GM23338 (cell line): Measurements from ENCODE around the gene CHD5. TPM values are rescaled to one million over a fixed set of nuclear protein-coding genes. Genes with fewer than 3 reads are reported as not detected.

Experiments
- ATAC-seq: fragments of 200-7000 bp; cut with Tn5 transposase; 3 replicates; pipeline ENCODE4 v1.9.1; 2020
- DNase-seq: peaks from one replicate; pipeline ENCODE4 v3.0.0-alpha.2; 2015; ENCODE audit warnings: low spot score
- H2AFZ ChIP-seq: fragments of 200-600 bp; sonication (generic); 2 replicates; pipeline ENCODE4 v1.8.0; 2016; ENCODE audit warnings: antibody characterized with exemption, mild to moderate bottlenecking, moderate library complexity
- H3F3A ChIP-seq: fragments of 200-600 bp; sonication (generic); replicated peaks from 2 replicates; pipeline ENCODE4 v1.8.0; 2017; ENCODE audit warnings: antibody characterized with exemption, mixed run types, low read depth
- H3K27ac ChIP-seq: fragments of 200-600 bp; sonication (generic); 2 replicates; pipeline ENCODE4 v1.6.1; 2016; ENCODE audit warnings: low read depth
- H3K27me3 ChIP-seq: fragments of 200-600 bp; sonication (generic); 2 replicates; pipeline ENCODE4 v1.8.0; 2016; ENCODE audit warnings: mild to moderate bottlenecking, mixed run types, moderate library complexity; ENCODE audit not compliant: insufficient read depth
- H3K36me3 ChIP-seq: fragments of 200-600 bp; sonication (generic); 2 replicates; pipeline ENCODE4 v1.8.0; 2016; ENCODE audit warnings: mild to moderate bottlenecking; ENCODE audit not compliant: insufficient read depth
- H3K4me1 ChIP-seq: fragments of 200-600 bp; sonication (generic); 2 replicates; pipeline ENCODE4 v1.8.0; 2016; ENCODE audit warnings: mild to moderate bottlenecking, moderate library complexity; ENCODE audit not compliant: insufficient read depth
- H3K4me2 ChIP-seq: fragments of 200-600 bp; sonication (generic); 2 replicates; pipeline ENCODE4 v1.7.1; 2017; ENCODE audit warnings: mixed run types
- H3K4me3 ChIP-seq: fragments of 200-600 bp; sonication (generic); 2 replicates; pipeline ENCODE4 v1.6.1; 2016; ENCODE audit warnings: mixed run types
- H3K79me2 ChIP-seq: fragments of 200-600 bp; sonication (generic); replicated peaks from 2 replicates; pipeline ENCODE4 v1.8.0; 2017; ENCODE audit warnings: mild to moderate bottlenecking; ENCODE audit not compliant: insufficient read depth
- H3K9me2 ChIP-seq: fragments of 200-600 bp; sonication (generic); 2 replicates; pipeline ENCODE4 v1.8.0; 2017; ENCODE audit not compliant: insufficient read depth
- H4K20me1 ChIP-seq: fragments of 200-600 bp; sonication (generic); replicated peaks from 2 replicates; pipeline ENCODE4 v1.8.0; 2017; ENCODE audit warnings: mild to moderate bottlenecking; ENCODE audit not compliant: insufficient read depth
- H3K27ac Mint-ChIP-seq: 2 replicates; pipeline ENCODE4 v1.8.0; 2020; ENCODE audit warnings: inconsistent platforms, mild to moderate bottlenecking, moderate library complexity, mixed read lengths
- H3K27me3 Mint-ChIP-seq: 3 replicates; pipeline ENCODE4 v1.8.0; 2022; ENCODE audit warnings: low read depth, mild to moderate bottlenecking, moderate library complexity, mixed read lengths, inconsistent platforms; ENCODE audit not compliant: insufficient read depth, poor library complexity
- H3K36me3 Mint-ChIP-seq: 3 replicates; pipeline ENCODE4 v1.8.0; 2021; ENCODE audit warnings: low read depth, mild to moderate bottlenecking, inconsistent platforms, moderate library complexity, mixed read lengths
- H3K4me1 Mint-ChIP-seq: 3 replicates; pipeline ENCODE4 v1.8.0; 2020; ENCODE audit warnings: mild to moderate bottlenecking, inconsistent platforms, mixed read lengths
- H3K4me3 Mint-ChIP-seq: 3 replicates; pipeline ENCODE4 v1.8.0; 2021; ENCODE audit warnings: moderate library complexity, mild to moderate bottlenecking, inconsistent platforms, mixed read lengths
- H3K9me3 Mint-ChIP-seq: 3 replicates; pipeline ENCODE4 v1.8.0; 2020; ENCODE audit warnings: moderate library complexity, mild to moderate bottlenecking, inconsistent platforms, mixed read lengths
- CREB1 ChIP-seq: fragments of 250-450 bp; sonication (Bioruptor Pico); IDR thresholded peaks from 2 replicates; pipeline ENCODE4 v1.5.0; 2020; ENCODE audit warnings: low read depth, mild to moderate bottlenecking, moderate library complexity
- EZH2 ChIP-seq: fragments of 200-600 bp; sonication (generic); IDR thresholded peaks from one replicate; pipeline ENCODE4 v1.8.0; 2017; ENCODE audit warnings: antibody characterized with exemption, mild to moderate bottlenecking, low read depth; ENCODE audit not compliant: unreplicated experiment
- NANOG ChIP-seq: IDR thresholded peaks from 2 replicates; pipeline ENCODE4 v1.6.1; 2016; ENCODE audit warnings: antibody characterized with exemption, borderline replicate concordance
- STAT1 ChIP-seq: IDR thresholded peaks from one replicate; pipeline ENCODE4 v1.6.1; 2016; ENCODE audit warnings: antibody characterized with exemption; ENCODE audit not compliant: unreplicated experiment
- ZNF331 ChIP-seq: fragments of 250-450 bp; sonication (Bioruptor Pico); IDR thresholded peaks from 2 replicates; pipeline ENCODE4 v1.5.0; 2020; ENCODE audit warnings: low read depth, mild to moderate bottlenecking, moderate library complexity
- polyA plus RNA-seq: library from polyadenylated mRNA; unstranded; fragments of >200 nt; fragmentation: Nextera tagmentation; extraction: Ambion mirVana; gene quantifications from 2 replicates; pipeline ENCODE4 v1.2.1, GENCODE V29; 2016
- total RNA-seq: library from RNA; depleted of rRNA; stranded (reverse); fragments of >200 nt; shearing (Covaris generic); gene quantifications from 2 replicates; pipeline ENCODE4 v1.2.3, GENCODE V29; 2014
- TF ChIP-seq, protein P1 (sequence below): IDR thresholded peaks from 2 replicates; pipeline ENCODE4 v1.6.1; 2016; ENCODE audit warnings: antibody characterized with exemption
- TF ChIP-seq, protein P2 (sequence below): fragments of 250-450 bp; sonication (Bioruptor Pico); IDR thresholded peaks from 2 replicates; pipeline ENCODE4 v1.5.0; 2020; ENCODE audit warnings: mild to moderate bottlenecking, moderate library complexity
- TF ChIP-seq, protein P3 (sequence below): IDR thresholded peaks from one replicate; pipeline ENCODE4 v1.6.1; 2018; ENCODE audit warnings: antibody characterized with exemption; ENCODE audit not compliant: unreplicated experiment

Gene CHD5
- total and polyA plus RNA-seq, 2 experiments from 2014 or later, result 0.32 to 1.0 TPM

DNA sequence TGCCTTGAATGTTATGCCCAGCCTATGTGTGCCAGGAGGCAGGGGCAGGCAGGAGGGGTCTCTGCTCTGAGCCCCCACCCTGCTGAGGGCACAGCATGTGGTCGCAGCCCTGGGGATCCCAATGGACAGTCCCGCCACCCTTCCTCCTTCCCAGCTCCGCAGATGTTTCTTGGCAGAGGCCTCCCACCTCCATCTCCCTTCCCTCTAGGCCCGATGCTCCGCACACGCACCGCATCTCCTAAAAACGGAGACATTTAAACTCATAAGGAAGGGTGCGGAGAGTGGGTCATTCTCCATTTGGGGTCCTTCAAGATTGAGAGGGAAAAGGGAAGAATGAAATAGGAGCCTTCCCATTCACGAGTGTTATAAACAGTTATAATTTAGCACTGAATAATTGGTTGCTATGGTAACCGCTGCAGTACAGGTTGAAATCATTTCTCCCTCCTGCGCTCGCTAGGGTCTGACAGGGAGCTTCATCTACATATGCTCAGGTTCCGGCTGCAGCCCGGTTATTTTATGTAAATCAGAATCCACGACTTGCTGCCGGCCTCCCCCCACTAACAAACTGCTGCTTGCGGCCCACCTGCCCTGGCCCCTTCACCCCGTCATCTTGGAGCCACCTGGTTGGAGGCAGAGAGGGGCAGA lies 16.0 kb downstream of the CHD5 start:
- Histone ChIP-seq H2AFZ (no peak overlapping the region), H3K4me1 (peaks cover 3% of the 10 kb centered on the region; the same call in 1 of the 2 replicates), H3K4me2 (no peak overlapping the region), H3K79me2 (no peaks in the 10 kb centered on the region), H3K36me3 (no peaks in the 10 kb centered on the region), H3K27me3 (no peaks in the 10 kb centered on the region), H4K20me1 (no peaks in the 10 kb centered on the region), H3K9me2 (no peaks in the 10 kb centered on the region), H3K4me3 (no peak overlapping the region), H3K27ac (no peak overlapping the region), H3F3A (peaks cover 6% of the 10 kb centered on the region; the same call in 1 of the 2 replicates)
- Mint-ChIP-seq H3K9me3 (no peaks in the 10 kb centered on the region), H3K36me3 (no peaks in the 10 kb centered on the region), H3K27me3 (peaks cover 17% of the 10 kb centered on the region), H3K4me1 (peaks cover 19% of the 10 kb centered on the region), H3K27ac (no peak overlapping the region), H3K4me3 (no peak overlapping the region)
- ATAC-seq (no peak), DNase-seq (no peak)
- TF ChIP-seq STAT1 (no peak), CREB1 (CRISPR knock-in tag) (no peak), EZH2 (no peak), ZNF331 (no peak)
- TF ChIP-seq, protein P1, sequence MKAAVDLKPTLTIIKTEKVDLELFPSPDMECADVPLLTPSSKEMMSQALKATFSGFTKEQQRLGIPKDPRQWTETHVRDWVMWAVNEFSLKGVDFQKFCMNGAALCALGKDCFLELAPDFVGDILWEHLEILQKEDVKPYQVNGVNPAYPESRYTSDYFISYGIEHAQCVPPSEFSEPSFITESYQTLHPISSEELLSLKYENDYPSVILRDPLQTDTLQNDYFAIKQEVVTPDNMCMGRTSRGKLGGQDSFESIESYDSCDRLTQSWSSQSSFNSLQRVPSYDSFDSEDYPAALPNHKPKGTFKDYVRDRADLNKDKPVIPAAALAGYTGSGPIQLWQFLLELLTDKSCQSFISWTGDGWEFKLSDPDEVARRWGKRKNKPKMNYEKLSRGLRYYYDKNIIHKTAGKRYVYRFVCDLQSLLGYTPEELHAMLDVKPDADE, result no peak

DNA sequence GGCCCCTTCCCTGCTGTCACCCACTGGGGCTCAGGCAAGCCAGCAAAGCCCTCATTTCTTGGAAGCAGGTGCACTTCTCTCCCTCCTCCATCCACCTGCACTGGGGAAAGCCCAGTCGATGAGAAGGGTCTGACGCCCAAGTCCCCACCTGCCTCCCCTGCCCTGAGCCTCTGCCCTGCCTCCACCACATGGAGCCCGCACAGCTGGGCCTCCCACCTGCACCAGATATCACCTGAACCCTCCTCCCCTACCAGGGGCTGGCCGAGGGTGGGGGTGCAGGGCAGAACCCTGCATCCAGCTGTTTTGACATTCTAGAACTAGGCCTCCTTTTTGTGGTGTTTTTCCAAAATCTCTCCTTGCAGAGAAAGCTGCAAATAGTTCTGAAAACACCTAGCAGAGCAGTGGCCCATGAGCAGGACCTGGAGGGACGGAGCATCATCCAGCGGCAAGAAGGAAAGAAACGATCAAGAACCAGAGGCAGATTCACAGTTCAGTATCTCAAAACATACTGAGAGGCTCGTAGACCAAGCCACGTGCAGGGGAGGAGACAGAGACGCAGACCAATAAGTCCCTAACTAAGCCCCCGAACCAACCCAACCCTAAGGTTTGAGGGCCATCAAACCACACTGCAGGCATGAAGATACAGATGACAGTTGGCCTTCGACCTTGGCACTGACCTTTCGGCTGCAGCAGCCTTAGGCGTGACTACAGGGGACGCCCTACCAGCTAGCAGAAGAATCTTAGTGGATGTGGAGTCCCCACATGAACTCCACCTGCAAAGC lies 16.7 kb downstream of the CHD5 start:
- Mint-ChIP-seq H3K4me3 (no peak overlapping the region), H3K9me3 (no peaks in the 10 kb centered on the region), H3K27ac (no peak overlapping the region), H3K4me1 (peaks cover 19% of the 10 kb centered on the region), H3K27me3 (peaks cover 17% of the 10 kb centered on the region), H3K36me3 (no peaks in the 10 kb centered on the region)
- no peak overlapping the region for H3K4me2 ChIP-seq
- no peaks in the 10 kb centered on the region for H3K36me3 ChIP-seq
- no peaks in the 10 kb centered on the region for H4K20me1 ChIP-seq
- H2AFZ ChIP-seq, result no peak overlapping the region
- no peak overlapping the region for H3K27ac ChIP-seq
- no peaks in the 10 kb centered on the region for H3K9me2 ChIP-seq
- H3K79me2 ChIP-seq, result no peaks in the 10 kb centered on the region
- DNase-seq (no peak), ATAC-seq (no peak)
- peaks cover 6% of the 10 kb centered on the region; the same call in 1 of the 2 replicates for H3F3A ChIP-seq
- H3K27me3 ChIP-seq, result no peaks in the 10 kb centered on the region
- no peak overlapping the region for H3K4me3 ChIP-seq
- H3K4me1 ChIP-seq, result peaks cover 3% of the 10 kb centered on the region; the same call in 1 of the 2 replicates
- no peak for TF ChIP-seq NANOG
- TF ChIP-seq, protein P2, sequence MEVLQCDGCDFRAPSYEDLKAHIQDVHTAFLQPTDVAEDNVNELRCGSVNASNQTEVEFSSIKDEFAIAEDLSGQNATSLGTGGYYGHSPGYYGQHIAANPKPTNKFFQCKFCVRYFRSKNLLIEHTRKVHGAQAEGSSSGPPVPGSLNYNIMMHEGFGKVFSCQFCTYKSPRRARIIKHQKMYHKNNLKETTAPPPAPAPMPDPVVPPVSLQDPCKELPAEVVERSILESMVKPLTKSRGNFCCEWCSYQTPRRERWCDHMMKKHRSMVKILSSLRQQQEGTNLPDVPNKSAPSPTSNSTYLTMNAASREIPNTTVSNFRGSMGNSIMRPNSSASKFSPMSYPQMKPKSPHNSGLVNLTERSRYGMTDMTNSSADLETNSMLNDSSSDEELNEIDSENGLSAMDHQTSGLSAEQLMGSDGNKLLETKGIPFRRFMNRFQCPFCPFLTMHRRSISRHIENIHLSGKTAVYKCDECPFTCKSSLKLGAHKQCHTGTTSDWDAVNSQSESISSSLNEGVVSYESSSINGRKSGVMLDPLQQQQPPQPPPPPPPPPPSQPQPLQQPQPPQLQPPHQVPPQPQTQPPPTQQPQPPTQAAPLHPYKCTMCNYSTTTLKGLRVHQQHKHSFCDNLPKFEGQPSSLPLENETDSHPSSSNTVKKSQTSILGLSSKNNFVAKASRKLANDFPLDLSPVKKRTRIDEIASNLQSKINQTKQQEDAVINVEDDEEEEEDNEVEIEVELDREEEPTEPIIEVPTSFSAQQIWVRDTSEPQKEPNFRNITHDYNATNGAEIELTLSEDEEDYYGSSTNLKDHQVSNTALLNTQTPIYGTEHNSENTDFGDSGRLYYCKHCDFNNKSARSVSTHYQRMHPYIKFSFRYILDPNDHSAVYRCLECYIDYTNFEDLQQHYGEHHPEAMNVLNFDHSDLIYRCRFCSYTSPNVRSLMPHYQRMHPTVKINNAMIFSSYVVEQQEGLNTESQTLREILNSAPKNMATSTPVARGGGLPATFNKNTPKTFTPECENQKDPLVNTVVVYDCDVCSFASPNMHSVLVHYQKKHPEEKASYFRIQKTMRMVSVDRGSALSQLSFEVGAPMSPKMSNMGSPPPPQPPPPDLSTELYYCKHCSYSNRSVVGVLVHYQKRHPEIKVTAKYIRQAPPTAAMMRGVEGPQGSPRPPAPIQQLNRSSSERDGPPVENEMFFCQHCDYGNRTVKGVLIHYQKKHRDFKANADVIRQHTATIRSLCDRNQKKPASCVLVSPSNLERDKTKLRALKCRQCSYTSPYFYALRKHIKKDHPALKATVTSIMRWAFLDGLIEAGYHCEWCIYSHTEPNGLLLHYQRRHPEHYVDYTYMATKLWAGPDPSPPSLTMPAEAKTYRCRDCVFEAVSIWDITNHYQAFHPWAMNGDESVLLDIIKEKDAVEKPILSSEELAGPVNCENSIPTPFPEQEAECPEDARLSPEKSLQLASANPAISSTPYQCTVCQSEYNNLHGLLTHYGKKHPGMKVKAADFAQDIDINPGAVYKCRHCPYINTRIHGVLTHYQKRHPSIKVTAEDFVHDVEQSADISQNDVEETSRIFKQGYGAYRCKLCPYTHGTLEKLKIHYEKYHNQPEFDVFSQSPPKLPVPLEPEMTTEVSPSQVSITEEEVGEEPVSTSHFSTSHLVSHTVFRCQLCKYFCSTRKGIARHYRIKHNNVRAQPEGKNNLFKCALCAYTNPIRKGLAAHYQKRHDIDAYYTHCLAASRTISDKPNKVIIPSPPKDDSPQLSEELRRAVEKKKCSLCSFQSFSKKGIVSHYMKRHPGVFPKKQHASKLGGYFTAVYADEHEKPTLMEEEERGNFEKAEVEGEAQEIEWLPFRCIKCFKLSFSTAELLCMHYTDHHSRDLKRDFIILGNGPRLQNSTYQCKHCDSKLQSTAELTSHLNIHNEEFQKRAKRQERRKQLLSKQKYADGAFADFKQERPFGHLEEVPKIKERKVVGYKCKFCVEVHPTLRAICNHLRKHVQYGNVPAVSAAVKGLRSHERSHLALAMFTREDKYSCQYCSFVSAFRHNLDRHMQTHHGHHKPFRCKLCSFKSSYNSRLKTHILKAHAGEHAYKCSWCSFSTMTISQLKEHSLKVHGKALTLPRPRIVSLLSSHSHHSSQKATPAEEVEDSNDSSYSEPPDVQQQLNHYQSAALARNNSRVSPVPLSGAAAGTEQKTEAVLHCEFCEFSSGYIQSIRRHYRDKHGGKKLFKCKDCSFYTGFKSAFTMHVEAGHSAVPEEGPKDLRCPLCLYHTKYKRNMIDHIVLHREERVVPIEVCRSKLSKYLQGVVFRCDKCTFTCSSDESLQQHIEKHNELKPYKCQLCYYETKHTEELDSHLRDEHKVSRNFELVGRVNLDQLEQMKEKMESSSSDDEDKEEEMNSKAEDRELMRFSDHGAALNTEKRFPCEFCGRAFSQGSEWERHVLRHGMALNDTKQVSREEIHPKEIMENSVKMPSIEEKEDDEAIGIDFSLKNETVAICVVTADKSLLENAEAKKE, result no peak
- TF ChIP-seq ZNF331, result no peak
- TF ChIP-seq, protein P3, sequence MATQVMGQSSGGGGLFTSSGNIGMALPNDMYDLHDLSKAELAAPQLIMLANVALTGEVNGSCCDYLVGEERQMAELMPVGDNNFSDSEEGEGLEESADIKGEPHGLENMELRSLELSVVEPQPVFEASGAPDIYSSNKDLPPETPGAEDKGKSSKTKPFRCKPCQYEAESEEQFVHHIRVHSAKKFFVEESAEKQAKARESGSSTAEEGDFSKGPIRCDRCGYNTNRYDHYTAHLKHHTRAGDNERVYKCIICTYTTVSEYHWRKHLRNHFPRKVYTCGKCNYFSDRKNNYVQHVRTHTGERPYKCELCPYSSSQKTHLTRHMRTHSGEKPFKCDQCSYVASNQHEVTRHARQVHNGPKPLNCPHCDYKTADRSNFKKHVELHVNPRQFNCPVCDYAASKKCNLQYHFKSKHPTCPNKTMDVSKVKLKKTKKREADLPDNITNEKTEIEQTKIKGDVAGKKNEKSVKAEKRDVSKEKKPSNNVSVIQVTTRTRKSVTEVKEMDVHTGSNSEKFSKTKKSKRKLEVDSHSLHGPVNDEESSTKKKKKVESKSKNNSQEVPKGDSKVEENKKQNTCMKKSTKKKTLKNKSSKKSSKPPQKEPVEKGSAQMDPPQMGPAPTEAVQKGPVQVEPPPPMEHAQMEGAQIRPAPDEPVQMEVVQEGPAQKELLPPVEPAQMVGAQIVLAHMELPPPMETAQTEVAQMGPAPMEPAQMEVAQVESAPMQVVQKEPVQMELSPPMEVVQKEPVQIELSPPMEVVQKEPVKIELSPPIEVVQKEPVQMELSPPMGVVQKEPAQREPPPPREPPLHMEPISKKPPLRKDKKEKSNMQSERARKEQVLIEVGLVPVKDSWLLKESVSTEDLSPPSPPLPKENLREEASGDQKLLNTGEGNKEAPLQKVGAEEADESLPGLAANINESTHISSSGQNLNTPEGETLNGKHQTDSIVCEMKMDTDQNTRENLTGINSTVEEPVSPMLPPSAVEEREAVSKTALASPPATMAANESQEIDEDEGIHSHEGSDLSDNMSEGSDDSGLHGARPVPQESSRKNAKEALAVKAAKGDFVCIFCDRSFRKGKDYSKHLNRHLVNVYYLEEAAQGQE, result no peak
